ENCODE results near the gene TTC39C. TPM values are rescaled to one million over a fixed set of nuclear protein-coding genes. Genes with fewer than 3 reads are reported as not detected.

The TTC39C gene
- total RNA-seq, 2 experiments from 2014 or later = 82.6 to 91.8 TPM

DNA sequence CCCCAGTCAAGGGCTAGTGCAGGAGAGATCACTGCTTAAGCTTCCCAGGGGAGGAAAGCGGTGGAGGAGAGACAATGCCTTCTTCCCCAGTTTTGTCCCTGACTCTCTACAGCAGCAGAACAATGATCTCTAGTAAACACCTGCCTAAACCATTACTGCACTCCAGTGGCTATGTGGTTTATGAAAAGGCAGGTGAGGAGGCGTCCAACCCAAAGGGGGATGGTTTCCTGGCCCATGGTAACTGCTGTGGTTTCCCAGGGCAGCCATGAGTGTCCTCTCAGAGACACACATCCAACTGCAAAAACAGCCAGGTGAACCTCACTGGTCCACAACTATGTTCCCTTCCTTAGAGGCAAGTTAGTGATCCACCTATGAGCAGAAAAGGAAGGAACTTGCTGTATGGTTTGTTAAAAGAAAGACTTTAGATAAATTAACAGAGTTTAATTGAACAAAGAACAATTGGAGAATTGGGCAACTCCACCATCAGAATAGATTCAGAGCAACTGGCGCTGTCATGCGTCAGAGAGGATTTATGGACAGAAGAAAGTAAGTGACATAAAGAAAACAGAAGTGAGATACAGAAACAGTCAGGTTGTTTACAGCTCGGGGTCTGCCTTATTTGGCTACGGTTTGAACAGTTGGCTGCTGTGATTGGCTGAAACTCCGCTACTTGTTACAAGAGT, 4.8 kb upstream of the TTC39C start:
- no peaks in the 10 kb centered on the region for H3K36me3 ChIP-seq (ENCODE audit: insufficient read depth, low read length)
- intact Hi-C loops (cut with DNase I, micrococcal nuclease) = loop anchor here (5.0 kb wide), 6 partner anchors 37 to 507 kb away; partner anchors contain the start of gene RMC1 (in 1 of the 2)
- ATAC-seq (ENCODE audit: poor library complexity) = peak; percentile 22
- H3K27ac ChIP-seq (ENCODE audit: low read depth in 1 of 2, low read length in 2 of 2) = peak overlapping the region; percentile 71 to 86
- ChIA-PET POLR2A (interaction anchor here (0.7 to 2.7 kb wide), 8 partner anchors 17 to 388 kb away, joined by 3 to 15 read pairs (median 4); no protein-coding TSS in a partner anchor), CTCF (interaction anchor here (1.1 to 1.8 kb wide), 3 partner anchors 41 to 66 kb away, joined by 4 to 8 read pairs (median 6); no protein-coding TSS in a partner anchor)
- no peaks in the 10 kb centered on the region for H3K36me3 Mint-ChIP-seq (ENCODE audit: low read depth)
- no peaks in the 10 kb centered on the region for H3K27me3 Mint-ChIP-seq
- TF ChIP-seq, protein P1, sequence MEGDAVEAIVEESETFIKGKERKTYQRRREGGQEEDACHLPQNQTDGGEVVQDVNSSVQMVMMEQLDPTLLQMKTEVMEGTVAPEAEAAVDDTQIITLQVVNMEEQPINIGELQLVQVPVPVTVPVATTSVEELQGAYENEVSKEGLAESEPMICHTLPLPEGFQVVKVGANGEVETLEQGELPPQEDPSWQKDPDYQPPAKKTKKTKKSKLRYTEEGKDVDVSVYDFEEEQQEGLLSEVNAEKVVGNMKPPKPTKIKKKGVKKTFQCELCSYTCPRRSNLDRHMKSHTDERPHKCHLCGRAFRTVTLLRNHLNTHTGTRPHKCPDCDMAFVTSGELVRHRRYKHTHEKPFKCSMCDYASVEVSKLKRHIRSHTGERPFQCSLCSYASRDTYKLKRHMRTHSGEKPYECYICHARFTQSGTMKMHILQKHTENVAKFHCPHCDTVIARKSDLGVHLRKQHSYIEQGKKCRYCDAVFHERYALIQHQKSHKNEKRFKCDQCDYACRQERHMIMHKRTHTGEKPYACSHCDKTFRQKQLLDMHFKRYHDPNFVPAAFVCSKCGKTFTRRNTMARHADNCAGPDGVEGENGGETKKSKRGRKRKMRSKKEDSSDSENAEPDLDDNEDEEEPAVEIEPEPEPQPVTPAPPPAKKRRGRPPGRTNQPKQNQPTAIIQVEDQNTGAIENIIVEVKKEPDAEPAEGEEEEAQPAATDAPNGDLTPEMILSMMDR (IDR thresholded peaks at IDR 0.05) = peak; percentile 38
- peak overlapping the region; percentile 90 for H3K27ac Mint-ChIP-seq
- no peak overlapping the region for H3K4me3 ChIP-seq (ENCODE audit: low read length)
- no peaks in the 10 kb centered on the region for H3K9me3 ChIP-seq (ENCODE audit: control insufficient read depth in 1 of 2, insufficient read depth in 1 of 2, low read length in 2 of 2)
- H3K4me1 Mint-ChIP-seq (ENCODE audit: low read depth) = peaks cover 65% of the 10 kb centered on the region
- no peaks in the 10 kb centered on the region for H3K9me3 Mint-ChIP-seq
- H3K4me1 ChIP-seq (ENCODE audit: insufficient read depth, low read length) = peaks cover 84% of the 10 kb centered on the region
- H3K4me3 Mint-ChIP-seq = peak overlapping the region; percentile 42
- no peaks in the 10 kb centered on the region for H3K27me3 ChIP-seq (ENCODE audit: control insufficient read depth in 1 of 2, insufficient read depth in 2 of 2, low read length in 2 of 2)
- DNase-seq = peak in 5 of 14 experiments; percentile 27 to 78 (median 65)

DNA sequence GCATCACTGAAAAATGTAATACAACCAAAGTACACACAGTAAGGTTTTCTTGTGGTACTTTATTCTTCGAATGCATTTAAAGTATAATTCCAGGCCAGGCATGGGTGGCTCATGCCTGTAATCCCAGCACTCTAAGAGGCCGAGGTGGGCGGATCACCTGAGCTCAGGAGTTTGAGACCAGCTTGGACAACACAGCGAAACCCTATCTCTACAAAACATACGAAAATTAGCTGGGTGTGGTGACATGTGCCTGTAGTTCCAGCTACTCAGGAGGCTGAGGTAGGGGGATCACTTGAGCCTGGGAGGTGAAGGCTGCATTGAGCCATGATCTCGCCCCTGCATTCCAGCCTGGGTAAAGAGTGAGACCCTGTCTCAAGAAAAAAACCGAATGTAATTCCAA, 3.9 kb upstream of the TTC39C start:
- Histone ChIP-seq H3K27me3 (ENCODE audit: control insufficient read depth in 1 of 2, insufficient read depth in 2 of 2, low read length in 2 of 2) (no peaks in the 10 kb centered on the region), H3K4me3 (ENCODE audit: low read length) (peak overlapping the region; percentile 41), H3K27ac (ENCODE audit: low read depth in 1 of 2, low read length in 2 of 2) (peak overlapping the region; percentile 71 to 86), H3K9me3 (ENCODE audit: control insufficient read depth in 1 of 2, insufficient read depth in 1 of 2, low read length in 2 of 2) (no peaks in the 10 kb centered on the region), H3K4me1 (ENCODE audit: insufficient read depth, low read length) (peaks cover 76% of the 10 kb centered on the region), H3K36me3 (ENCODE audit: insufficient read depth, low read length) (no peaks in the 10 kb centered on the region)
- Mint-ChIP-seq H3K27me3 (no peaks in the 10 kb centered on the region), H3K9me3 (no peaks in the 10 kb centered on the region), H3K4me3 (peak overlapping the region; percentile 85), H3K27ac (peak overlapping the region; percentile 90), H3K36me3 (ENCODE audit: low read depth) (peaks cover 6% of the 10 kb centered on the region), H3K4me1 (ENCODE audit: low read depth) (peaks cover 67% of the 10 kb centered on the region)
- ChIA-PET POLR2A (interaction anchor here (0.6 to 2.7 kb wide), 13 partner anchors 10 to 146 kb away, joined by 3 to 15 read pairs (median 4); no protein-coding TSS in a partner anchor), CTCF (interaction anchor here (1.1 to 1.8 kb wide), 4 partner anchors 12 to 65 kb away, joined by 4 to 8 read pairs (median 5); no protein-coding TSS in a partner anchor)
- ATAC-seq (ENCODE audit: poor library complexity) (no peak), DNase-seq (no peak)
- TF ChIP-seq, protein P1 (IDR thresholded peaks at IDR 0.05) = no peak
- intact Hi-C loops (cut with DNase I, micrococcal nuclease) = loop anchor here (1.0 to 5.0 kb wide), 6 partner anchors 18 to 508 kb away; partner anchors contain the start of gene RMC1 (in 1 of the 2)

DNA sequence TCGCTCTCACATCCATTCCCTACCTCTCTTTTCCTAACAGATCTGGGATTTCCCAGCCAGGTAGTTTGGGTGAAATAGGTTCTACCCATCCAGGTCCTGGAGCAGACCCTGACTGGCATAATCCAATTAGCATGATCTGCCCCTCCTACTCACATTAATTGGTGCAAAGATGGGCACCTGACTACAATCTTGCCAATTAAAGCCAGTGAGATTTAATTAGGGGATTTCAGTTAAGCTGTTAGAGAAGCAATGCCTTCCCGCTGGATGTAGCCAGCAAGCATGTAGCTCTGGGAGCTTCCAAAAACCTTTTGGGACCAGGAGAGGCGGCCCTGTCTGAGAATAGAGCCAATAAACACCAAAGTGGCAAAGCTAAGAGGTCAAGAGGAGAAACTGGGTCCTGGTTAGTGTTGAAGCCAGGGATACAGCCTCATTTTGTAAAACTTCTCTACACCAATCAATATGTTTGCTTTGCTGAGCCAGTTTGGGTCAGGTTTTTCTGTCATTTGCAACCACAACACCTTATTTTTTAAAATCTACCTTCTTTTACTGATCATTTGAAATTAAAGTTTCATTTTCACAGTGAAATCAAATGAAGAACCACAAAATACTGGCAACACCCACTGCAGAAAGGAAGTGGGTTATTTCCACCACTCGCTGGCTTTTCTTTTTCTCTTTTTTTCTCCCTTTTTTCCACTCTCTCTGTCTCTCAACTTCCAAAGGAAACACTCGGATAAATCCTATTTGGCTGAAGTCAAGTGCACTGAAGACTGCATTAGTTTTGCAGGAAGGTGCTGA, 3.2 kb upstream of the TTC39C start:
- Histone ChIP-seq H3K4me3 (ENCODE audit: low read length) (peak overlapping the region; percentile 41), H3K4me1 (ENCODE audit: insufficient read depth, low read length) (peaks cover 70% of the 10 kb centered on the region), H3K27me3 (ENCODE audit: control insufficient read depth in 1 of 2, insufficient read depth in 2 of 2, low read length in 2 of 2) (no peaks in the 10 kb centered on the region), H3K36me3 (ENCODE audit: insufficient read depth, low read length) (no peaks in the 10 kb centered on the region), H3K27ac (ENCODE audit: low read depth in 1 of 2, low read length in 2 of 2) (peak overlapping the region; percentile 71 to 86), H3K9me3 (ENCODE audit: control insufficient read depth in 1 of 2, insufficient read depth in 1 of 2, low read length in 2 of 2) (no peaks in the 10 kb centered on the region)
- ChIA-PET POLR2A (interaction anchor here (0.6 to 2.7 kb wide), 13 partner anchors 10 to 147 kb away, joined by 3 to 15 read pairs (median 4); no protein-coding TSS in a partner anchor), CTCF (interaction anchor here (1.4 to 1.6 kb wide), 2 partner anchors 13 to 55 kb away, joined by 4 to 6 read pairs; no protein-coding TSS in a partner anchor)
- Mint-ChIP-seq H3K4me1 (ENCODE audit: low read depth) (peaks cover 72% of the 10 kb centered on the region), H3K27me3 (no peaks in the 10 kb centered on the region), H3K36me3 (ENCODE audit: low read depth) (peaks cover 13% of the 10 kb centered on the region), H3K27ac (peak overlapping the region; percentile 90), H3K9me3 (no peaks in the 10 kb centered on the region), H3K4me3 (peak overlapping the region; percentile 85)
- DNase-seq = peak in 4 of 14 experiments; percentile 27 to 83 (median 72)
- TF ChIP-seq, protein P1 (IDR thresholded peaks at IDR 0.05) = no peak
- peak; percentile 31 for ATAC-seq (ENCODE audit: poor library complexity)
- intact Hi-C loops (cut with DNase I, micrococcal nuclease) = loop anchor here (1.0 to 5.0 kb wide), 6 partner anchors 19 to 509 kb away; partner anchors contain the start of gene RMC1 (in 1 of the 2)
